GM18951 (cell line): ENCODE results near the gene MFN2.
"Not testable (repeated sequence)": the region's sequence is repeated elsewhere in the genome, so short reads cannot be mapped to it uniquely, and the experiment has no call there.

Experiments used
- POLR2A ChIP-seq: IDR thresholded peaks from 4 replicates; pipeline ENCODE4 v1.6.1; 2011; ENCODE audit warnings: mild to moderate bottlenecking; ENCODE audit not compliant: insufficient read length, insufficient read depth; ENCODE audit errors: extremely low read depth
- in situ Hi-C: fragments of 300-500 bp; cut with MboI; formaldehyde crosslinking; loops from one replicate; pipeline ENCODE4 v1.12.0; 2022; ENCODE audit warnings: low sequenced_read_pairs, mixed read lengths, inconsistent platforms; ENCODE audit not compliant: unreplicated experiment

Gene MFN2

GRCh38 chr1:12031039-12031980 is 51.1 kb downstream of the MFN2 start:
- in situ Hi-C loops: no loop called here
- TF ChIP-seq POLR2A: no peak

GRCh38 chr1:12032161-12032621 is 51.9 kb downstream of the MFN2 start:
- TF ChIP-seq POLR2A: no peak
- in situ Hi-C loops: no loop called here

GRCh38 chr1:12033441-12033840 is 53.2 kb downstream of the MFN2 start:
- in situ Hi-C loops: not testable (repeated sequence)

GRCh38 chr1:12034381-12034801 is 54.1 kb downstream of the MFN2 start:
- no peak for TF ChIP-seq POLR2A
- in situ Hi-C loops: no loop called here

GRCh38 chr1:12035312-12035711 is 55.1 kb downstream of the MFN2 start:
- in situ Hi-C loops: no loop called here
- TF ChIP-seq POLR2A: no peak

- no peak for TF ChIP-seq POLR2A
- in situ Hi-C loops: no loop called here
Observed at GRCh38 chr1:12037486-12038355, 57.5 kb downstream of the MFN2 start.

GRCh38 chr1:12038356-12039163 is 58.3 kb downstream of the MFN2 start:
- in situ Hi-C loops: no loop called here
- TF ChIP-seq POLR2A: no peak

- in situ Hi-C loops: no loop called here
Observed at GRCh38 chr1:12039164-12039525, 58.9 kb downstream of the MFN2 start.

GRCh38 chr1:12039824-12040456 is 59.7 kb downstream of the MFN2 start:
- in situ Hi-C loops: not testable (repeated sequence)

More at GRCh38 chr1:12039164-12039525, 58.9 kb downstream of the MFN2 start:
- no peak for TF ChIP-seq POLR2A

GRCh38 chr1:12040457-12041051 is 60.3 kb downstream of the MFN2 start:
- peak; percentile 21 for TF ChIP-seq POLR2A
- in situ Hi-C loops: no loop called here

GRCh38 chr1:12044187-12044877 is 64.1 kb downstream of the MFN2 start:
- in situ Hi-C loops: not testable (repeated sequence)

- TF ChIP-seq POLR2A: no peak
- in situ Hi-C loops: no loop called here
Observed at GRCh38 chr1:12046749-12047119, 66.5 kb downstream of the MFN2 start.
